ENCODE results near the gene CLPTM1.

The CLPTM1 gene

GRCh38 chr19:45001087-45001739 lies 46.0 kb downstream of the CLPTM1 start, which contains the start of gene RELB:
Gene RELB, plus strand, starts transcription at chr19:45001464. Its CDS starts 116 bp downstream, at chr19:45001580.
- ChIA-PET CTCF (interaction anchor here (0.7 kb wide), 1 partner anchor 64 kb away, joined by 3 read pairs; no protein-coding TSS in a partner anchor), POLR2A (interaction anchor here (0.9 to 1.5 kb wide), 3 partner anchors 9 to 46 kb away, joined by 3 to 5 read pairs (median 4); partner anchors contain the start of genes CLASRP and CLPTM1)
- DNase-seq (ENCODE audit: extremely low spot score) = peak; percentile 97
- TF ChIP-seq SP1 (IDR thresholded peaks at IDR 0.05) (no peak), LEF1 (IDR thresholded peaks at IDR 0.05; ENCODE audit: borderline replicate concordance) (no peak), FOXA1 (IDR thresholded peaks at IDR 0.05) (no peak), NFRKB (IDR thresholded peaks at IDR 0.05) (no peak), L3MBTL2 (conservative IDR thresholded peaks at IDR 0.05) (no peak), HDGF (IDR thresholded peaks at IDR 0.05; ENCODE audit: borderline replicate concordance) (no peak), FOXK2 (IDR thresholded peaks at IDR 0.05) (no peak), ARNT (IDR thresholded peaks at IDR 0.05) (no peak)

- TF ChIP-seq BHLHE40 (IDR thresholded peaks at IDR 0.05; ENCODE audit: borderline replicate concordance) (no peak), ARNT (IDR thresholded peaks at IDR 0.05) (no peak), FOXK2 (IDR thresholded peaks at IDR 0.05) (no peak)
- no peak for DNase-seq (ENCODE audit: extremely low spot score)
- ChIA-PET POLR2A (no interaction called here), CTCF (no interaction called here)
Measured at GRCh38 chr19:45003485-45003884, 48.3 kb downstream of the CLPTM1 start.

DNA sequence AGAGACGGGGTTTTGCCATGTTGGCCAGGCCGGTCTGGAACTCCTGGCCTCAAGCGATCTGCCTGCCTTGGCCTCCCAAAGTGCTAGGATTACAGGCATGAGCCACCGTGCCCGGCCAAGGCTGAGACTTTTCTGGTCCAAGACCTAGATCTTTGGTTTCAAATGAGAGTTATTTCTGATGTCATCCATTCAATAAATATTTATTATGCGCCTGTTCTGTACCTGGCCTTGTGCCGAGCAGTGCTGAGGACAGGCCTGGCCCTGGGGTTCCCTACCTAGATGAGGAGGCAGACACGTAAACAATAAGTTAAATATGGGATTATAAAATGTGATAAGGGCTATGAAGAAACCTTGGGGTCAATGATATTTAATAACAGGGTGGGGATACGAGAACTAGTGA lies 50.6 kb downstream of the CLPTM1 start:
- CTCF ChIA-PET = no interaction called here
- POLR2A ChIA-PET = no interaction called here
- TF ChIP-seq BHLHE40 (IDR thresholded peaks at IDR 0.05; ENCODE audit: borderline replicate concordance) (no peak), FOXA1 (IDR thresholded peaks at IDR 0.05) (no peak), L3MBTL2 (conservative IDR thresholded peaks at IDR 0.05) (no peak), SP1 (IDR thresholded peaks at IDR 0.05) (no peak), CTBP1 (IDR thresholded peaks at IDR 0.05; ENCODE audit: borderline replicate concordance) (no peak)
- no peak for DNase-seq (ENCODE audit: extremely low spot score)

DNA sequence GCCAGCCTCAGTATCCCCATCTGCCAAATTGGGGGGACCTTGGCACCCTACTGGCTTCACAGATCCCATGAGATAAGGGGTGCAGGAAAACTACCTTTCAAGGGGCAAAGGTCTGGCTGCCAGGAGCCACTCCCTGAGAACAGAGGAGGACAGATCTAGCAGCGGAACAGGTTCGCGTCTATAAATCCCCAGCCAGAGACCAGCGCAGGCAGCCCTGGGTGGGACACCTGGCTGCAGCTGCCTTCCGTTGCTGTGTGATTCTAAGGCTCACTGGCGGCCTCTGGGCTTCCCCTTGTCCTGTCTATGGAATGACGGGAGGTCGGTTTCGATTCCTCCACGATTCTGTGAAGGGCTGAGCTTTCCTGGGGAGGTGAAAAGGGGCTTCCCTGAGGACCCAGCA lies 53.4 kb downstream of the CLPTM1 start:
- TF ChIP-seq CTBP1 (IDR thresholded peaks at IDR 0.05; ENCODE audit: borderline replicate concordance) (no peak), NFRKB (IDR thresholded peaks at IDR 0.05) (no peak), HDGF (IDR thresholded peaks at IDR 0.05; ENCODE audit: borderline replicate concordance) (no peak), TARDBP (IDR thresholded peaks at IDR 0.05) (no peak), ARNT (IDR thresholded peaks at IDR 0.05) (no peak), ZNF384 (IDR thresholded peaks at IDR 0.05) (no peak), BHLHE40 (IDR thresholded peaks at IDR 0.05; ENCODE audit: borderline replicate concordance) (no peak), SUZ12 (IDR thresholded peaks at IDR 0.05) (no peak), FOXK2 (IDR thresholded peaks at IDR 0.05) (no peak), FOXM1 (IDR thresholded peaks at IDR 0.05; ENCODE audit: borderline replicate concordance) (no peak), FOXA1 (IDR thresholded peaks at IDR 0.05) (no peak), SP1 (IDR thresholded peaks at IDR 0.05) (no peak), ELF4 (IDR thresholded peaks at IDR 0.05) (no peak), L3MBTL2 (conservative IDR thresholded peaks at IDR 0.05) (no peak), LEF1 (IDR thresholded peaks at IDR 0.05; ENCODE audit: borderline replicate concordance) (no peak)
- TF ChIP-seq, protein P1, sequence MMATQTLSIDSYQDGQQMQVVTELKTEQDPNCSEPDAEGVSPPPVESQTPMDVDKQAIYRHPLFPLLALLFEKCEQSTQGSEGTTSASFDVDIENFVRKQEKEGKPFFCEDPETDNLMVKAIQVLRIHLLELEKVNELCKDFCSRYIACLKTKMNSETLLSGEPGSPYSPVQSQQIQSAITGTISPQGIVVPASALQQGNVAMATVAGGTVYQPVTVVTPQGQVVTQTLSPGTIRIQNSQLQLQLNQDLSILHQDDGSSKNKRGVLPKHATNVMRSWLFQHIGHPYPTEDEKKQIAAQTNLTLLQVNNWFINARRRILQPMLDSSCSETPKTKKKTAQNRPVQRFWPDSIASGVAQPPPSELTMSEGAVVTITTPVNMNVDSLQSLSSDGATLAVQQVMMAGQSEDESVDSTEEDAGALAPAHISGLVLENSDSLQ (IDR thresholded peaks at IDR 0.05) = no peak
- ChIA-PET CTCF (no interaction called here), POLR2A (interaction anchor here (1.1 kb wide), 1 partner anchor 30 kb away, joined by 3 read pairs; the partner anchor contains the start of gene CLASRP)
- no peak for DNase-seq (ENCODE audit: extremely low spot score)

GRCh38 chr19:45009625-45010255 lies 54.6 kb downstream of the CLPTM1 start:
- DNase-seq (ENCODE audit: extremely low spot score) = no peak
- POLR2A ChIA-PET = interaction anchor here (0.7 kb wide), 1 partner anchor 69 kb away, joined by 3 read pairs; the partner anchor contains the start of gene GEMIN7
- TF ChIP-seq LEF1 (IDR thresholded peaks at IDR 0.05; ENCODE audit: borderline replicate concordance) (no peak), L3MBTL2 (conservative IDR thresholded peaks at IDR 0.05) (no peak), ARNT (IDR thresholded peaks at IDR 0.05) (no peak), CTBP1 (IDR thresholded peaks at IDR 0.05; ENCODE audit: borderline replicate concordance) (no peak), SUZ12 (IDR thresholded peaks at IDR 0.05) (no peak), BHLHE40 (IDR thresholded peaks at IDR 0.05; ENCODE audit: borderline replicate concordance) (no peak), SP1 (IDR thresholded peaks at IDR 0.05) (no peak), FOXM1 (IDR thresholded peaks at IDR 0.05; ENCODE audit: borderline replicate concordance) (no peak), TARDBP (IDR thresholded peaks at IDR 0.05) (no peak)
- TF ChIP-seq, protein P1 (IDR thresholded peaks at IDR 0.05) = no peak
- CTCF ChIA-PET = no interaction called here

DNA sequence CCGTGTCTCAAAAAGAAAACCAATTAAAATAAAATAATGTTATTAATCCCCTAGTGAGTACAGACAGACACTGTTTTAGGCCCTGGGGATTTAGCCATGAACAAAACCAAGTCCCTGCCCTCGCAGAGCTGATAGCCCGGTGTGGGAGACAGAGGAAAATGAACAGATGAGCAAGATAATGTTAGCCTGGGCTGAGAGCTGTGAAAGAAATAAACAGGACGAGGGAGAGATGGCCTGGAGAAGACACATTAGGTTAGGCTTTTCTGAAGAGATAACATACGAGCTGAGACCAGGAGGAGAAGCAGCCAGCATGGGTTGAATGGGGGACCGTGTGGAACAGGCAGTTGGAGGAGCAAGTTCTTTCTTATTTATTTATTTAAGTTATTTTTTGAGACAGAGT lies 55.1 kb downstream of the CLPTM1 start:
- no peak for TF ChIP-seq ARNT (IDR thresholded peaks at IDR 0.05)
- no peak for TF ChIP-seq HDGF (IDR thresholded peaks at IDR 0.05; ENCODE audit: borderline replicate concordance)
- no peak for TF ChIP-seq FOXK2 (IDR thresholded peaks at IDR 0.05)
- TF ChIP-seq ELF4 (IDR thresholded peaks at IDR 0.05) = no peak
- no peak for TF ChIP-seq SP1 (IDR thresholded peaks at IDR 0.05)
- TF ChIP-seq LEF1 (IDR thresholded peaks at IDR 0.05; ENCODE audit: borderline replicate concordance) = no peak
- TF ChIP-seq NFRKB (IDR thresholded peaks at IDR 0.05) = no peak
- TF ChIP-seq FOXA1 (IDR thresholded peaks at IDR 0.05) = no peak
- no peak for TF ChIP-seq L3MBTL2 (conservative IDR thresholded peaks at IDR 0.05)
- TF ChIP-seq TARDBP (IDR thresholded peaks at IDR 0.05) = no peak
- no peak for TF ChIP-seq BHLHE40 (IDR thresholded peaks at IDR 0.05; ENCODE audit: borderline replicate concordance)
- no peak for TF ChIP-seq CTBP1 (IDR thresholded peaks at IDR 0.05; ENCODE audit: borderline replicate concordance)
- TF ChIP-seq SUZ12 (IDR thresholded peaks at IDR 0.05) = no peak
- no peak for TF ChIP-seq ZNF384 (IDR thresholded peaks at IDR 0.05)
- TF ChIP-seq, protein P1 (IDR thresholded peaks at IDR 0.05) = no peak
- no peak for TF ChIP-seq FOXM1 (IDR thresholded peaks at IDR 0.05; ENCODE audit: borderline replicate concordance)
- DNase-seq (ENCODE audit: extremely low spot score) = no peak
- ChIA-PET POLR2A (interaction anchor here (0.7 kb wide), 1 partner anchor 69 kb away, joined by 3 read pairs; the partner anchor contains the start of gene GEMIN7), CTCF (interaction anchor here (1.2 kb wide), 1 partner anchor 28 kb away, joined by 4 read pairs; the partner anchor contains the start of gene CLASRP)
